Neural cell (in vitro differentiated cells): ENCODE measurements around the gene RSAD1.

Source experiments
- CTCF ChIP-seq: fragments of 450-650 bp; IDR thresholded peaks from 2 replicates; pipeline ENCODE4 v1.5.1; 2014; ENCODE audit warnings: antibody characterized with exemption, mild to moderate bottlenecking, moderate library complexity; ENCODE audit not compliant: poor library complexity, severe bottlenecking
- EP300 ChIP-seq: fragments of 450-650 bp; conservative IDR thresholded peaks from 2 replicates; pipeline ENCODE4 v1.6.1; 2014; ENCODE audit warnings: antibody characterized with exemption, mild to moderate bottlenecking, moderate library complexity; ENCODE audit not compliant: poor library complexity, severe bottlenecking
- RAD21 ChIP-seq: fragments of 450-650 bp; conservative IDR thresholded peaks from 2 replicates; pipeline ENCODE4 v1.6.1; 2014; ENCODE audit warnings: antibody characterized with exemption, mild to moderate bottlenecking, moderate library complexity
- REST ChIP-seq: IDR thresholded peaks from 2 replicates; pipeline ENCODE4 v1.6.1; 2012; ENCODE audit warnings: borderline replicate concordance
- SMC3 ChIP-seq: fragments of 450-650 bp; conservative IDR thresholded peaks from 2 replicates; pipeline ENCODE4 v1.6.1; 2014; ENCODE audit warnings: antibody characterized with exemption, mild to moderate bottlenecking, moderate library complexity; ENCODE audit not compliant: poor library complexity

GRCh38 chr17:50522766-50523165 lies 44.1 kb downstream of the RSAD1 start:
- no peak for TF ChIP-seq SMC3
- no peak for TF ChIP-seq CTCF
- TF ChIP-seq RAD21 = no peak
- TF ChIP-seq EP300 = no peak
- TF ChIP-seq REST = no peak
